Erythroblast (primary cell): ENCODE results near the gene MYO1D.

Experiments
- GATA1 ChIP-seq: IDR thresholded peaks from 2 replicates; pipeline ENCODE4 v1.6.1; 2011; ENCODE audit warnings: low read depth, mild to moderate bottlenecking, control low read depth, low read length, moderate library complexity
- POLR2A ChIP-seq: IDR thresholded peaks from 2 replicates; pipeline ENCODE4 v1.6.1; 2011; ENCODE audit warnings: mild to moderate bottlenecking, low read length

DNA sequence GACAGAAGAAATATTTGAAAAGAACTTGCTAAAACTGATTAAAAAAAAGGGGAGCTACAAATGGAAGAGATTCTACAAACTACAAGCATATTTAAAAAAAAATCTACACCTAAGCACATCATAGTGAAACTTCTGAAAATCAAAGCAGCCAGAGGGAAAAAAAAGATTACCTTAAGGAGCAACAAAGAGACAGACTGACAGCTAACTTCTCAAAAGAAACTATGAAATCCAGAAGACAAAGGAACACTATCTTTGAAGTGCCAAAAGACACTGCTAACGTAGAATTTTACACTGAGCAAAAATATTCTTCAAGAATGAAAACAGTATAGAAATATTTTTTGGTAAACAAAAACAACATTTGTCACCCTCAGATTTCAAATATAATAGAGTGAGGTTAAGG, 151.2 kb downstream of the MYO1D start:
- TF ChIP-seq POLR2A (no peak), GATA1 (no peak)
